Gastroesophageal sphincter (tissue), 3 donors: ENCODE results near the gene TRIM52.

ENCODE experiments used
- CTCF ChIP-seq, 4 experiments: fragments of 200-600 bp in 2 of 4; fragments of 450-650 bp in 2 of 4; sonication (generic) in 1 of 4; IDR thresholded peaks; one replicate each; pipeline ENCODE4 v1.5.1; 2017 to 2019; ENCODE audit warnings: antibody characterized with exemption in 4 of 4, mild to moderate bottlenecking in 2 of 4, moderate library complexity in 2 of 4
- EP300 ChIP-seq: sonication (generic); formaldehyde crosslinking; IDR thresholded peaks from one replicate; pipeline ENCODE4 v1.6.1; 2017; ENCODE audit warnings: antibody characterized with exemption, mild to moderate bottlenecking
- POLR2A ChIP-seq, 2 donors: fragments of 450-650 bp; IDR thresholded peaks; one replicate each; pipeline ENCODE4 v1.6.1; 2017; ENCODE audit warnings: antibody characterized with exemption in 2 of 2, mild to moderate bottlenecking in 2 of 2, moderate library complexity in 1 of 2
- POLR2AphosphoS5 ChIP-seq: sonication (generic); formaldehyde crosslinking; IDR thresholded peaks from one replicate; pipeline ENCODE4 v1.6.1; 2017; ENCODE audit warnings: antibody characterized with exemption

GRCh38 chr5:181281077-181281983 is 20.4 kb upstream of the TRIM52 start:
- TF ChIP-seq CTCF (IDR thresholded peaks at IDR 0.05) (no peak), POLR2A (IDR thresholded peaks at IDR 0.05) (no peak), POLR2AphosphoS5 (no peak), EP300 (no peak)
